ENCODE results near the gene MSS51.
A peak's percentile ranks its signal among the peaks of the same experiment; 100 is the strongest.
"Not testable (repeated sequence)": the region's sequence is repeated elsewhere in the genome, so short reads cannot be mapped to it uniquely, and the experiment has no call there.

MSS51 gene

DNA sequence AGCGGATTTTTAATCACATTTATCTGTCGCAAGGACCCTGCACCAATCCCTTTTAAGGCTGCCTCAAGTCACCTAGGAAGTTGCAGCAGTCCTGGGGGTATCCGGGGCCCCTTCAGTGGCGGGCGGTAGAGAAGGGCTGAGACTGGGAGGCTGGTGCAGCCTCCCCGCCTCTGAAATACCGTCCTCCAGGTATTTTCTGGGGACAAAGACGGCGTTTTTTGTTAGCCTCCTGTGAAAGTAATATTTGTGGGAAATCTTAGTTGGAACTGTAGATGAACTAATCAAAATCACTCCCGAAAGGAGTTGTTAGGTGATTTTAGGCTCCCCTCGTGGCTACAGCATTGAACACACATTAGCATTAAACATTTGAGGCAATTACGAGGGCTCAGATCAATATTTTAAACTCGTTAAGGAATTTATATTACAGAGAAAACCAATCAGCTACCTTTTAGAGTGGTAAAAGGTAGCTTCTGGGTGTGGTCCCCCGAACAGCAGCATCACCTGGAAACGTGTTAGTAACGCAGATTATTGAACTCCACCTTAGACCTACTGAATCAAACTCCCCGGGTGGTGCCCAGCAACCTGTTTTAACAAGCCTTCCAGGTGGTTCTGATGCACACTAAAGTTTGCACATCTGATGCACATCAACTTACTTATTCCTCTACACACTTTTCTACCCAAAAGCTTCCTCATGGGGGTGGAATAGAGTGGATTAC lies 19.0 kb downstream of the MSS51 start:
- DNase-seq (ENCODE audit: low read depth in 2 of 2) = no peak

DNA sequence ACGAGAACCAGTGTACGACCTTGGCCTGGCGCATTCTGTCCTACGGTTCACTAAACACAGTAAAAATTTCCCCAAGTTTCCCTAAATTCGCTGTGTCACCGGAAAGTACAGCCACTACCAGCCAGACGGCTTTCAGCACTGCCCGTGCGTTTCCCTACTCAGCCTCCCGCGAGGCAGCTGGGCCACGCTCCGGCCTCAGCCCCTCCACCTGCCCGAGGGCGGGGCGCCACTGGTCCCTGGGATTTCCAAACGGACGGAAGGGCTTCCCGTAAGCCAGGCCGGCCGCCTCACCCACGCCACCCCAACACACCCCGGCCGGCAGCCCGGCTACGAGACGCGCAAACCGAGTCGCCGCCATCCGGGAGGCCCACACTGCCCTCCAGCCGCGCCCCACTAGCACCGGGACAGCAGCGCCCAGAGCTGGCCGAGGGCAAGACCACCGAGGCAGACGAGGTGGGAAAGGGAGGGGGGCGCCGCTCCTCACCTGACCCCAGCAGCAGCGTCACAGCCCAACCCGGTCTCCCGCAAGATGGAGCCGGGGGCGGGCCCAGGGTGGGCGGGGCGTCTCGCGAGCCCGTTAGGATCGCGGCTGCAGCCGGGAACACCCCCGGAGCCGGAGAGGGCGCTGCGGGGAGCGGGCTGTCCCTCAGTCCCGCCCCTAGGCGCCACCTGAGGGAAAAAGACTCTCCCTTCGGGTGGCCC lies 19.7 kb downstream of the MSS51 start, which contains the start of gene ANXA7:
Gene ANXA7 (minus strand): TSS at position 531 of the 702 bp plus-strand sequence. CDS start 13,202 bp downstream, outside the sequence.
- peak; percentile 83 to 88 for DNase-seq (ENCODE audit: low read depth in 2 of 2)

DNA sequence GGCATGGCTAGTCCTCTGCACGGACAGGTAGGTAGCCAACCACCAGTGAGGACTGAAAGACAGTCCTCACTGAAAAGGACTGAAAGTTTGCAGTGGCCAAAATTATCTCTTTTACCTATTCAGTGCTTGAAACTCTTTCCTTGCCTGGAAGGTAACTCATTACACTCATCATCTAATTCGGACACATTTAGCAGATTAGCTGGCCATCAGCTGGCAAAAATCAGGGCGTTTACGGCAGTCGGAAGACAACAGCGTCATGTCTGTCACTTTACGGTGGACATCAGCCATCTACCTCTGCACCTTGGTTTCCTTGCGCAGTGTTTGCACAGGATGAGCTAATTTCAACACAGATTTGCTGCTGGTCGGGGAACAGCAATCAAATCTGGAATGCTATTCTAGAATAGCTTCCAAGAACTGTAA lies 20.2 kb downstream of the MSS51 start:
- peak in 1 of 2 donors; percentile 5 for DNase-seq (ENCODE audit: low read depth in 2 of 2)

DNA sequence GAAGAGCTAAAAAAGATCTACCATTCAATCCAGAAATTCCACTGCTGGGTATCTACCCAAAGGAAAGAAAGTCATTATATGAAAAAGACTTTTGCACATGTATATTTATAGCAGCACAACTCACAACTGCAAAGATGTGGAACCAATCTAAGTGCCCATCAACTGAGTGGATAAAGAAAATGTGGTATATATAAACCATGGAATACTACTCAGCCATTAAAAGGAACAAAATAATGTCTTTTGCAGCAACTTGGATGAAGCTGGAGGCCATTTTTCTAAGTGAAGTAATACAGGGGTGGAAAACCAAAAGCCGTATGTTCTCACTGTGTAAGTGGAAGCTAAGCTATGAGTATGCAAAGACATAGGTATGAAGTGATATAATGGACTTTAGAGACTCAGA lies 22.5 kb downstream of the MSS51 start:
- DNase-seq (ENCODE audit: low read depth in 2 of 2) = no peak

DNA sequence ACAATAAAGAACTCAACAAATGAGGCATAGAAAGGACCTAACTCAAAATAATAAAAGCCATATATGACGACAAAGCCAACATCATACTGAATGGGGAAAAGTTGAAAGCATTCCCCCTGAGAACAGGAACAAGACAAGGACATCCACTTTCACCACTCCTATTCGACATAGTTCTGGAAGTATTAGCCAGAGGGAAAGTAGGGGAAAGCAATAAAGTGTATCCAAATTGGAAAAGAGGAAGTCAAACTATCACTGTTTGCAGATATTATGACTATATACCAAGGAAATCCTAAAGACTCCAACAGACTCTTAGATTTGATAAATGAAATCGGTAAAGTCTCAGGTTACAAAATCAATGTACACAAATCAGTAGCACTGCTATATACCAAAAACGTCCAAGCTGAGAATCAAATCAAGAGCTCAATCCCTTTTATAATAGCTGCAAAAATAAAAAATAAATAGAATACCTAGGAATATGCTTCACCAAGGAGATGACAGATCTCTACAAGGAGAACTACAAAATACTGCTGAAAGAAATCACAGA lies 24.3 kb downstream of the MSS51 start:
- no peak for DNase-seq (ENCODE audit: low read depth in 2 of 2)

DNA sequence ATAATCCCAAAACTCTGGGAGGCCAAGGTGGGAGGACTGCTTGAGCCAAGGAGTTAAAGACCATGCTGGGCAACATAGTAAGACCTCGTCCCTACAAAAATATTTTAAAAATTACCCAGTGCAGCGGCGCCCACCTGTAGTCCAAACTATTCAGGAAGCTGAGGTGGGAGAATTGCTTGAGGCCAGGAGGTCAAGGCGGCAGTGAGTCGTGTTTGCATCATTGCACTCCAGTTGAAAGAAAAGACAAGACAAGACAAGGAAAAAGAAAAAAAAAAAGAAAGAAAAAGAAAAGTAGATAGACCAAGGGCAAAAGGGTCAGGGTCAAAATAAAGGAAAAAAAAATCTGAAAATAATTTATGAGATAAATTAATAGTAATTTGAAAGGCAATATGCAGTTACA lies 25.3 kb downstream of the MSS51 start:
- no peak for DNase-seq (ENCODE audit: low read depth in 2 of 2)

DNA sequence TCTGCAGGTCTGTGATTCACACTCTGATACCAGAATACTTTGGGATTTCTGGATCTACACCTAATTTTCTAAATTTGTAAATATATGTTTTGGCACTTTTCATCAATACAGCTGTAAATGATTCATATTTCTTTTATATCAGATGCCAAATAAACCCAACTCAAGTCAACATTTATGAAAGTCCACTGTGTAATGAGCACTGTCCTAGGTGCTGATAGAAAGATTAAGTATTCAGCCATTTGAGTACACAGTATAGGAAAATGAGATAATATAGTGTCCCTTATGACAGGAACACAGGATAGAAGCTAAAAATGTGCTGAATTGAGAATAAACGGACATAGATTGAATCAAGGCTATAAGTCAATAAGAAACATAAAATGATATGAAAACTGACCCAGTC lies 25.9 kb downstream of the MSS51 start:
- DNase-seq (ENCODE audit: low read depth in 2 of 2) = no peak

DNA sequence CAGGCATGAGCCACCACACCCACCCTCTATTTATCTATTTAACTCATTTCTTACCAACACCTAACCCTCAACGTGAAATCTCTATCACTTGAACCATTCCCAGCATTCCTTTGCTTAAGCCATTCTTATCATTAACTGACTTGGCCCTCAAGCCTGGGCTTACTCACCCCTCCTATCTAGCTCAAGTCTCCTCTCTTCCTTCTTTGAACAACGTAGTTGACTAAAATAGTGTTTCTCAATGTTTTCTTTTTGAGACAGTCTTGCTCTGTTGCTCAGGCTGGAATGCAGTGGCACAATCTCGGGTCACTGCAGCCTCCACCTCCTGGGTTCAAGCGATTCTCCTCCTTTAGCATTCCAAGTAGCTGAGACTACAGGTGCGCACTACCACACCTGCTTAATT lies 26.5 kb downstream of the MSS51 start:
- DNase-seq (ENCODE audit: low read depth in 2 of 2) = no peak

DNA sequence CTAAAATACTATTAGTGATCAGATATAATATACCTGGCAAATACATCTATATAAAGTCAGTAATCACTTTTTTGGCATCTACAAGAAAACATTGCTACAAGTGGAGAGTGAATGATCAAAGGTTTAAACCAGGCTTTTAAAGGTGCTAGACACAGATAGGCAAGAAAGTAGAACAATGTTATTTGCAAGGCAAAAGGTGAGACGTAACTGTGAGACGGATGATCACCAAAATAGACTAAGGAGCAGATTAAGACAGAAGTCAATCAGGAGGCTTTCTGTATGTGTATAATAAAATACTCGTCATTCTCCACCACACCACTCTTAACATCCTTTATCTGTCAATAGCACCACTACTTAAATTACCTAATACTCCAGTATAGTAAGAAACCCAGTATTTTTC lies 27.8 kb downstream of the MSS51 start:
- no peak for DNase-seq (ENCODE audit: low read depth in 2 of 2)

DNA sequence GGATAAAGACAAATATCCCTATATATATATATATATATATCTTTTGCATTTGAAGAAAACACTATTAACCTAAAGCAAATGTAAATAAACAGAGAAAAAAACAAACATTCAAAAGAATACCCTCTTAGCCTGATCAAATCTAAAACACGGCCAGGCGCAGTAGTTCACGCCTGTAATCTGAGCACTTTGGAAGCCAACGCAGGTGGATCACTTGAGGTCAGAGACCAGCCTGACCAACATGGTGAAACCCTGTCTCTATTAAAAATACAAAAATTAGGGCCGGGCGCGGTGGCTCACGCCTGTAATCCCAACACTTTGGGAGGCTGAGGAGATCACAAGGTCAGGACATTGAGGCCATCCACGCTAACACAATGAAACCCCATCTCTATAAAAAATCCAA lies 28.7 kb downstream of the MSS51 start:
- DNase-seq (ENCODE audit: low read depth in 2 of 2) = no peak

DNA sequence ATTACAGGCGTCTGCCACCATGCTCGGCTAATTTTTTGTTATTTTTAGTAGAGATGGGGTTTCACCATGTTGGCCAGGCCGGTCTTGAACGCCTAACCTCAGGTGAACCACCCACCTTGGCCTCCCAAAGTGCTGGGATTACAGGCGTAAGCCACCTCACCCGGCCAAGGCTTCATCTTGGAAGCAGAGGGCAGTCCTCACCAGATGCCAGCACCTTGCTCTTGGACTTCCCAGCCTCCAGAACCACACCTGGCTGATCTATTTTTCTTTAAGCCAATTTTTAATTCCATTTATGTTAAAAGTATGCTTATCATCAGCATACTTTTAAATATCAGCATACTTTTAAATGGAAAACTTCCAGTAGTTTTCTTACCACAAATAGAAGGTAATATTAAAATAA lies 31.7 kb downstream of the MSS51 start:
- DNase-seq (ENCODE audit: low read depth in 2 of 2) = no peak

DNA sequence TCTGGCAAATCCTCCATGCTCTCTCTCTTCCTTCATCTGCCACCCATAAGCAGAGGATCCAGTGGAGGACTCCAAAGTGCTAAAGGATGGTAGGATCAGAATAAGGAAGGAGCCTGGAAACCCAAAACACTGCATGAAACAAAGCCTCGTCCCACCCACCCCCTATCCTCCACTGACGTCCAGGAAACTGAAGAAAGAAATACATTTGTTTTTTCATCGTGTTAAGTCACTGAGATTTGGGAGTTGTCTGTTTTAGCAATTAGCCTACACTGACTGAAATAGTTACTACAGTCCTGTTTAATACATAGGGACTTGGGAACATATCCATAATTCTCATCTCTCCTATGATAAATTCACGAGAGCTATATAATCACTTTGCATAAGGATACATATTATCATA lies 34.3 kb downstream of the MSS51 start:
- DNase-seq (ENCODE audit: low read depth in 2 of 2) = no peak

DNA sequence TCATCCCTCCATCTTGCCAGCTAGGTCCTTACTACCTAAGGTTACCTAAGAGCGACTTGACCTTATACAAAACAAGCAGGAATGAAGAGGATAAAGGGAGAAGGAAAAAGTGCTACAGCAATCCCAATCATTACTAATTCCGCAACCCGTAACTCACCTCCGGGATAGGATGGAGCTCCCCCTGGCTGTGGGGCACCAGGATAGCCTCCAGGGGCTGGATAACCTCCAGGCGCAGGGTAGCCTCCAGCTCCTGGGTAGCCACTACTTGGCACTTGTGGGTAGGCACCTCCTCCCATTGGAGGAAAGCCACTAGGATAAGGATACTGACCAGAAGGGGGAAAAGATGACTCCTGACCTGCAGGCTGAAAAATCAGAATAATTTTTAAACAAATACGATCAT lies 35.3 kb downstream of the MSS51 start:
- DNase-seq (ENCODE audit: low read depth in 2 of 2) = no peak

DNA sequence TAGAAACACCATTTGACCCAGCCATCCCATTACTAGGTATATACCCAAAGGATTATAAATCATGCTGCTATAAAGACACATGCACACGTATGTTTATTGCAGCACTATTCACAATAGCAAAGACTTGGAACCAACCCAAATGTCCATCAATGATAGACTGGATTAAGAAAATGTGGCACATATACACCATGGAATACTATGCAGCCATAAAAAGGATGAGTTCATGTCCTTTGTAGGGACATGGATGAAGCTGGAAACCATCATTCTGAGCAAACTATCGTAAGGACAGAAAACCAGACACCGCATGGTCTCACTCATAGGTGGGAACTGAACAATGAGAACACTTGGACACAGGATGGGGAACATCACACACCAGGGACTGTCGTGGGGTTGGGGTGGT lies 39.0 kb downstream of the MSS51 start:
- DNase-seq (ENCODE audit: low read depth in 2 of 2) = not testable (repeated sequence)

DNA sequence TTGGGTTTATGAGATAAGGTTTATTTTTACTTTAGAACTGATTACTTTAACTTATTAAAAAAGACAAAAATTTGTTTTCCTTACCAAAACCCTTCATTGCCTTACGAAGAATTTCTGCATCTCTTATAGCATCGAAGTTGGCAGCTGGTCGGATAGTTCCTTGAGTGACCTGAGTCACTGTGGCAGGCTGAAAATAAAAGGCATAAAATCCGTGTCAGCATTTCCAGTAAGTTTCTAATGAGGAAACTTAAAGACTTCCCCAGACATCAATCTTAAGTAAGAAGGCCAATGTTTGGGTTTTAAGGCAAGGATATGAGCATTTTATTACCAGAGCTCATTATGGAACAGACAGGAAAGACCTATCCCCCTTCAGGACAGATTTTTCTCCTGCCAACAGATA lies 45.1 kb downstream of the MSS51 start:
- DNase-seq (ENCODE audit: low read depth in 2 of 2) = no peak

DNA sequence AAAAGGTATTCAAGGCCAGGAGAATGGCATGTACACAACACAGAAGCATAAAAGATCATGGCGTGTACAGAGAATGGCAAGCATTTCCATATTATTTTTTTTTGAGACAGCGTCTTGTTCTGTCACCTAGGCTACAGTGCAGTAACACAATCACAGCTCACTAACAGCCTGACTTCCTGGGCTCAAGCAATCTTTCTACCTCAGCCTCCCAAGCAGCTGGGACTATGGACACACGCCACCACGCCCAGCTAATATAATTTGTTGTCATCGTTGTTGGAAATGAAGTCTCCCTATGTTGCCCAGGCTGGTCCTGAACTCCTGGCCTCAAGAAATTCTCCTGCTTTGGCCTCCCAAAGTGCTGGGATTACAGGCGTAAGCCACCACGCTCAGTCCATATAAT lies 46.8 kb downstream of the MSS51 start:
- no peak for DNase-seq (ENCODE audit: low read depth in 2 of 2)

DNA sequence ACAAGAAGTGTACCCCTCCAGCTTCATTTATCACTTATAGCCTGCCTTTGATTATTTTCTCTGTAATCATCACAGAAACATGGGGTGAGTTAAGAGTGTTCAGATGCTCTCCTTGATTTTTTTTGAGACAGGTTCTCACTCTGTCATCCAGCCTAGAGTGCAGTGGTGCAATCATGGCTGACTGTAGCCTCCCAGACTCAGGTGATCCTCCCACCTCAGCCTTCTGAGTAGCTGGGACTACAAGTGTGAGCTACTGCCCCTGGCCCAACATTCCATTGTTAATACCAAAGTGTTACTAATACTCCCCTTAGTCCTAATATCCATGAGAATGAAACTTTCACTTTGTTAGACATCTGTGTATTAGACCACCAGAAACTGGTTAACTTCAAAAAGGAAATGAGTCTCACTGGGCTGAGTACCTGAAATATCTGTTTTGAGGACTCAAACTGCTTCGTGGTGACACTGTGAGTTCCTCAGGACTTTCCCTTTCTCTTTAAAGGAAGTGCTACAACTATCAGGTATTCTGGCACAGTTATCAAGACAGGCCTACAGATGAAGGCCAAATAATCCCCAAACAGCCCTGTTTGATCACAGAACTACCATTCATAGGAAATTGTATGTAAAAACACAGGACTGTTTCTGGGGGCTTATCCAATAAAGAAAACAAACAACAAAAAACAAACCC lies 54.2 kb downstream of the MSS51 start:
- DNase-seq (ENCODE audit: low read depth in 2 of 2) = no peak

DNA sequence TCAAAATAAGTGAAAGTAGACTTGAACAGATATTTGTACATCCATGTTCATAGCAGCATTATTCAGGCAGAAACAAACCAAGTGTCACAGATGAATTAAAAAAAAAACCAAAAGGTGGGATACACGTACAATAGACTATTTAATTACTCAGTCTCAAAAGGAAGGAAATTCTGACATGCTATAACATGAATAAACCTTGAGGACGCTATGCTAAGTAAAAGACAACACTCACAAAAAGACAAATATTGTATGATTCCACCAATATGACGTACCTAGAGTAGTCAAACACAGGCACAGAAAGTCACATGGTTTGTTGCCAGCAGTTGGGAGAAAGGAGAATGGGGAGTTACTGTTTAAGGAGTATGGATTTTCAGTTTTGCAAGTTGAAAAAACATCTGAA lies 56.7 kb downstream of the MSS51 start:
- no peak for DNase-seq (ENCODE audit: low read depth in 2 of 2)
